ENCODE measurements around the gene AFG3L2.

DNA sequence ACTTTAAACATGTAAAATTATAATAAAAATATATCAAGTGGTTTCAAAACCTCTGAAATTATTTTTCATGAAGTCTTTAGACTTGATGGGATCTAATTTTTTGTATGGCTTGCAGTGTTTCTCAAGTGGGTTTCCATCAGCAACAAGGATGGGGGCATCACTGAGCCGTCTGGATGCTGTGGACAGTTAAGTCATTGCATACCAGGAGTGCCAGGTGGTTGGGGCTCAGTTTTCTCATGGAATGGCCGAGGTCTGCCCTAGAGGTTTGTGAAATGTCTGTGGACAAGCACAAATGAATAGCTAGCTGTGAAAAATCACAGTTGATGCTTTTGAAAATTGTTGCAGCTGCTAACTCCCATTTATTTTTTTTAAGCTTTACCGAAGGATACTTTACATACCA is 32.4 kb upstream of the AFG3L2 start:
- TF ChIP-seq ZBTB33 (IDR thresholded peaks at IDR 0.05) (no peak), REST (IDR thresholded peaks at IDR 0.05) (no peak), NR2F2 (IDR thresholded peaks at IDR 0.05) (no peak), RXRA (IDR thresholded peaks at IDR 0.05) (no peak), EGR1 (IDR thresholded peaks at IDR 0.05; ENCODE audit: low read depth in 2 of 2) (no peak), GABPA (IDR thresholded peaks at IDR 0.05 in 1 of 2, conservative IDR thresholded peaks at IDR 0.05 in 1 of 2) (no peak), RAD21 (IDR thresholded peaks at IDR 0.05) (no peak), CTCF (IDR thresholded peaks at IDR 0.05; ENCODE audit: low read depth, low read length, missing input control) (no peak), TAF1 (conservative IDR thresholded peaks at IDR 0.05) (no peak), YY1 (IDR thresholded peaks at IDR 0.05) (no peak), SP1 (IDR thresholded peaks at IDR 0.05) (no peak), HNF4G (IDR thresholded peaks at IDR 0.05) (no peak), JUND (IDR thresholded peaks at IDR 0.05) (no peak)
- TF ChIP-seq, protein P1, sequence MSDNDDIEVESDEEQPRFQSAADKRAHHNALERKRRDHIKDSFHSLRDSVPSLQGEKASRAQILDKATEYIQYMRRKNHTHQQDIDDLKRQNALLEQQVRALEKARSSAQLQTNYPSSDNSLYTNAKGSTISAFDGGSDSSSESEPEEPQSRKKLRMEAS (IDR thresholded peaks at IDR 0.05): no peak
